ENCODE data around the gene SALL2.
"Not testable (repeated sequence)": the region's sequence is repeated elsewhere in the genome, so short reads cannot be mapped to it uniquely, and the experiment has no call there.

Gene SALL2

DNA sequence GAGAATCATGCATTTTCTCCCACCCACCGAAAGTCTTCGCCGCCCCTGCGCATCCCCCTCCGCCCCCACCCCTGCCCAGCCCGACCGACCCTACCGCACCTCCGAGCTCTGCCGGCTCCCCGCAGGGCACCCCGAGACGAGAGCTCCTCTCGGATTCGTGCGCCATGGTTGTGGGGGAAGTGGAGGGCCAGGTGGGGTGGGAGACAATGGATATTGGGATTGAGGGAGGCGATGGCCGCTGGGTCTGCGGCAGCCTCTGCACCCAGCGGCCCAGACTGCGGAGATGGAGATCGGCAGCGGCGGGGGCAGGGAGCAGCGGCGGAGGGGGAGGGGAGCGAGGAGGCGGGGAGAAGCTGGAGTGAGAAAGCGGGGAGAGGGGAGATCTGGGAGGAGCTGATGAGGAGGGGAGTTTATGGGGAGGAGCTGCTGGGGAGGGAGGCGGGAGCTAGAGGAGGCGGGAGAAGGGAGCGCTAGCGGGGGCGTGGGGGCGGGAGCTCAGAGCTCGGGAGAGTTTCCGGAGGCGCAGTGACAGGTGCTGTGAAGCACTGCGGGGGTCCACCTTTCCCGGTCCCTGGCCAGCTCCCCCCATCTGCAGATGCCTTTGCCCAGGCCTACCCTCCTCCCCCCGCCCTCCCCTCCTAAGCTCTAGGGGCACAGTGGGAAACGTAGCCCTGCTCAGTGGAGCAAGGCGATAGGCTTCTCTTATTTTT is at the start of gene SALL2:
Gene SALL2 (minus strand): TSS at position 385 of the 710 bp plus-strand sequence. CDS start 219 bp downstream, at position 166.
- peak; percentile 97 for DNase-seq

- DNase-seq = no peak
Measured at GRCh38 chr14:21575661-21576060, 49.5 kb upstream of the SALL2 start.

GRCh38 chr14:21572604-21573003 is 46.5 kb upstream of the SALL2 start:
- no peak for DNase-seq

GRCh38 chr14:21558703-21559170 is 32.6 kb upstream of the SALL2 start:
- no peak for DNase-seq

- DNase-seq = peak; percentile 94
Measured at GRCh38 chr14:21557084-21557901, 31.1 kb upstream of the SALL2 start.

GRCh38 chr14:21556378-21557083 is 30.4 kb upstream of the SALL2 start:
- no peak for DNase-seq

- no peak for DNase-seq
Measured at GRCh38 chr14:21553266-21553665, 27.1 kb upstream of the SALL2 start.

DNA sequence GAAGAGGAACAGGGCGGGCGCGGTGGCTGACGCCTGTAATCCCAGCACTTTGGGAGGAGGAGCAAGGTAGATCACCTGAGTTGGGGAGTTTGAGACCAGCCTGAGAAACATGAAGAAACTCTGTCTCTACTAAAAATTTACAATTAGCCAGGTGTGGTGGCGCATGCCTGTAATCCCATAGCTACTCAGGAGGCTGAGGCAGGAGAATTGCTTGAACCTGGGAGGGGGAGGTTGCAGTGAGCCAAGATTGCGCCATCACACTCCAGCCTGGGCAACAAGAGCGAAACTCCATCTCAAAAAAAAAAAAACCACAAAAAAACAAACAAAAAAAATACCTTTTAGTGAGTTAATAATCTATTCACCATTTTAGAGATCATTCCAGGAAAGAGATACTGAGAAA is 18.4 kb upstream of the SALL2 start:
- DNase-seq = not testable (repeated sequence)

DNA sequence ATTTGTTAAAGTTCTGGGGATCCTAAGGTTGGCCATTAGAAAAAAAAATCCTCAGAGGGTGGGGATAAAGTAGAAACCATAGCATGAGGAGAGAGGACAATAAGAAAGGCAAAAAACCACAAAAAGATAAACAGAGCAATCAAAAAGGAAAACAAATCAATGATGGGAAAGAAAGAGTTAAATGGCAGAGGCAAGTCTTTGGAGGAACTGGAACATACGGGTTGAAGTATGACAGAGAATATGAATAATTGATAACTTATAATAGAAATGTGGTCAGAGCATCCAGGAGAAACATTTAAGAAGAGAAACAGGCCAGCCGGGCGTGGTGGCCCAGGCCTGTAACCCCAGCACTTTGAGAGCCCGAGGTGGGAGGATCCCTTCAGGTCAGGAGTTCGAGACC is 17.8 kb upstream of the SALL2 start:
- no peak for DNase-seq

GRCh38 chr14:21543521-21543960 is 17.4 kb upstream of the SALL2 start:
- no peak for DNase-seq

DNA sequence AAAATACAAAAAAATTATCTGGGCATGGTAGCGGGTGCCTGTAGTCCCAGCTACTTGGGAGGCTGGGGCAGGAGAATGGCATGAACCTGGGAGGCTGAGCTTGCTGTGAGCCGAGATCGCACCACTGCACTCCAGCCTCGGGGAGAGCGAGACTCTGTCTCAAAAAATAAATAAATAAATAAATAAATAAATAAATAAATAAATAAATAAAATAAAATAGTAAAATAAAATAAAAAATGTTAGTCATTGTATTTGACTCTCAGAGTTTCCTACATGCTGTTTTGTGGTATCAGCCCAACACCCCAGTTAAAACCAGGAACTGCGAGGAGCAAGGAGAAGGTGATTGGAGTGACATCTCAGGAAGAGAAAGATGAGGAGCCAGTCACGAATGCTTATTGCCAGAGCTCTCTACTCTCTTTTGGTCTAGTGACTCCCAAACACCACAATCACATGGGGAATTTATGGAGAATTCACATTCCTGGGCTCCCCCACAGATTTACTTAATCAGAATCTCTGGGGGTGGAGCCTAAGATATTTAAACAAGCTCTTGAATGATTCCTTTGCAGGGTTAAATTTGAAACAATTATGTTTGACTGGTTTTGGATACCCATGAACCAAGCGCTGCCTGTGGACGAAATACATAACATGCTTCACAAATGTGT is 15.4 kb upstream of the SALL2 start:
- no peak for DNase-seq

DNA sequence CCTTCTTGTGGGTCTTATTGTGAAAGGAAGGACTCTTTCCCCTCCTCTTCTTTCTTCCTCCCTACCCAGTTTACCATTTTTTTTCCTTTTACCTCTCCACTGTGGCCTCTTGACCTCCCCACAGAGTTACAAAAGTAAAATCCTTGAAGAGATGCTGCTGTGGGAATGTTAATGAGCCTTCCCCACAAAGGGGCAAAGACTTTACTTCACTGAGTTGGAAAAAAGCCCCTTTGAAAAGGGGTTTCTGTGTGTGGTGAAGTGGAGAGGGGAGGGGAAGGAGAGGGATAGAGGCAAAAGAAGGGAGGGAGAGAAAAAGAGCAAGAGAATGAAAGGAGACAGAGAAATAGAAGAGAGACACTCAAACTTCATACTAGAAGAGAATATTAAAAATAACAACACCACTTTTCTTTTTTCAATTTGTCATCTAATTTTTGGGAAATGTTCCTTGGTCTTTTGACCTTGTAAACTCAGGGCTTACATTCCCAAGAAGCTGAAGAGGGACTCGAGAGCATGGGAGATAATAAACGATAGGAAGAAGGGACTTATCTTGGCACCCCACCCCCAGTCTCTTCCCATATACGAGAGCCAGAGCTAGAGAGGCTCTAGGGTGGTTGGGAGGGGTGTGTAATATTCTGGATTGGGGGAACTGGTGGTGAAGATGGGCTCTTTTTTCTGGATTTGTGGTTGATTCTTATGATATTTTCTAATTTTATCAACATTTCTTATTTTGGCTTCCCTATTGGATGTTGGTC is 13.2 kb upstream of the SALL2 start:
- DNase-seq = peak; percentile 23

DNA sequence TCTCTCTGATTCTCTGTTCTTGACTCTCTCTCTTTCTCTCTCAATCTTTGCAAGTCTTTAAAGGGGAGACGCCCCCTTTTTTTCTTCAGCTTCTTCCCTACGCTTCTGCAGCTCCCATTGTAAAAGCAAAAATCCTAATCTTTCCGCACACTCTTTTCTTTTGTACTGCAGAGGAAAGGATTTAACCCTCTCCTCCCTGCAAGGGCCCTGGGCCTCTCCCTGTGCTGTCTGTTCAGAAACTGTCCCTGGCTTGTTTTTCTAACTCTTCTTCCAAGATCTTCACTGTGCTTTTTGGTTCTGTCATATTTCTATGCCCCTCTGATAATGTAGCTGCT is 10.9 kb upstream of the SALL2 start:
- DNase-seq = no peak

DNA sequence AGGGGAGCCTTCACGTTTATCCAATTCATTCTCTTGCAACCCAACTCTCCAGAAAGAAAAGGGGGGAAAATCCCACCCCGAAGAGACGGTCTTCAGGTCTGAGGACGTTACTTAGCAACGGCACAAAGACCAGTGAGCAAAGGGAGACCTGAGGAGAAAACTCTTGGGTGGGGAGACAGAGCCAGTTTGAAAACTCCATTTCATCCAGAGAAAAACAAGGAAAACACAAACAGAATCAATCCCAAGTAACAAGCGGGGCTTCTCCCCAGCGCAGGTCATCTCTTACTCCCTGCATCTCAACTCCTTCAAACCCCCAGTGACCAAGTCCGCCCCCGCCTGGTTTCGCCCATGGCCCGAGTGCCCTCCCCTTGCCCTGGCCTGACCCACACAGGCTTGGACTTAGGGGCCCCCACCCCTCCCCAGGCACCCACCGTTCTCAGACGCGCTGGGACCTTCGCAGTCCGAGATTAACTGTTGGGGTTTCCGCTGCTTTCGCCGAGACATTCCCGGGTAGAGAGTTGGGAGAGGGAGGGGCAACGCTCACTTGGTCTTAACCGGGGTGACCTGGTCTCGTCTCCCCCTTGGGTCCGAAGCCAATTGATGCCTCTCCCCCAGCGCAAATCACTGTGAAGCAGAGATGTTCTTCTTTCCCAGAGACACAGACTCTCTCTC is 10.4 kb upstream of the SALL2 start:
- DNase-seq = no peak

- no peak for DNase-seq
Measured at GRCh38 chr14:21535545-21536417, 9.6 kb upstream of the SALL2 start.

GRCh38 chr14:21534576-21534975 is 8.4 kb upstream of the SALL2 start:
- DNase-seq = no peak

DNA sequence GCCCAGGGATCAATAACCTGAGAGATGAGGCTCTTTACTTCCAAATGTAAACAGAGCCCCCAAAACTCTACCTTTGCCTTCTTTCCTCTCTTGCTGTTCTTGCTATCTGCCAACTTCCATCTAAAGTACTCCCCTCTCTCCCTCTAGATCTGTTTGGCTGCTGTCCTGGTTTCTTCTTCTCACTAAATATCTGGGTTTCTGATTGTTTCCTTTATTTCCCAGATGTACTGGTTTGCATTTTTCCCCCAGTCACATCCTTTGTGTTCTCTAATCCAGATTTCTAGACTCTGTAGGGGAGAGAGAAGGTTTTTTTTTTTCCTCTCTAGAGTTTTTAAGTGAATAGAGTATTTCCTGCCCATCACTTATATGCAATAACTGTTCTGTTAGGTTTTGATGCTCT is 7.1 kb upstream of the SALL2 start:
- no peak for DNase-seq

GRCh38 chr14:21529515-21529914 is 3.4 kb upstream of the SALL2 start:
- no peak for DNase-seq

GRCh38 chr14:21528381-21529348 is 2.5 kb upstream of the SALL2 start:
- no peak for DNase-seq

GRCh38 chr14:21527318-21527679 is 1.2 kb upstream of the SALL2 start:
- DNase-seq = no peak
